Stimulated activated effector memory CD8-positive, alpha-beta T cell treated with anti-CD3 and anti-CD28 coated beads, Interleukin-12 subunit alpha, Interleukin-12 subunit beta, amount 100 ng/mL, for 72 hours (primary cell): ENCODE results near the gene TNIK.

ENCODE experiments used
- ATAC-seq: fragments of 150-1000 bp; cut with Tn5 transposase; 2 replicates; pipeline ENCODE4 v1.10.0; 2021
- DNase-seq, 2 donors: peaks; one replicate each; pipeline ENCODE4 v3.0.0; 2021 to 2022; ENCODE audit warnings: low spot score in 2 of 2
- H3K27ac Mint-ChIP-seq: one replicate; pipeline ENCODE4 v1.8.0; 2022; ENCODE audit warnings: mild to moderate bottlenecking, mixed read lengths
- H3K36me3 Mint-ChIP-seq: one replicate; pipeline ENCODE4 v1.8.0; 2022; ENCODE audit warnings: mild to moderate bottlenecking, mixed read lengths
- H3K4me1 Mint-ChIP-seq: one replicate; pipeline ENCODE4 v1.8.0; 2022; ENCODE audit warnings: mixed read lengths
- H3K4me3 Mint-ChIP-seq: one replicate; pipeline ENCODE4 v1.8.0; 2022; ENCODE audit warnings: mild to moderate bottlenecking, mixed read lengths
- H3K9me3 Mint-ChIP-seq: one replicate; pipeline ENCODE4 v1.8.0; 2022; ENCODE audit warnings: mixed read lengths

Gene TNIK

GRCh38 chr3:171227828-171228227 lies 232.4 kb downstream of the TNIK start:
- Mint-ChIP-seq H3K36me3 (peaks cover 4% of the 10 kb centered on the region), H3K4me3 (no peak overlapping the region), H3K27ac (no peak overlapping the region), H3K9me3 (peaks cover 3% of the 10 kb centered on the region), H3K4me1 (peaks cover 39% of the 10 kb centered on the region)
- DNase-seq (no peak), ATAC-seq (no peak)

GRCh38 chr3:171227359-171227758 lies 232.8 kb downstream of the TNIK start:
- H3K36me3 Mint-ChIP-seq, result peaks cover 6% of the 10 kb centered on the region
- peaks cover 3% of the 10 kb centered on the region for H3K9me3 Mint-ChIP-seq
- peaks cover 37% of the 10 kb centered on the region for H3K4me1 Mint-ChIP-seq
- H3K27ac Mint-ChIP-seq, result no peak overlapping the region
- no peak for ATAC-seq
- no peak overlapping the region for H3K4me3 Mint-ChIP-seq
- no peak for DNase-seq

- no peak for ATAC-seq
- Mint-ChIP-seq H3K4me3 (no peak overlapping the region), H3K4me1 (peaks cover 37% of the 10 kb centered on the region), H3K9me3 (peaks cover 3% of the 10 kb centered on the region), H3K27ac (no peak overlapping the region), H3K36me3 (peaks cover 6% of the 10 kb centered on the region)
- no peak for DNase-seq
These were observed 233.4 kb downstream of the TNIK start for GRCh38 chr3:171226794-171227193.

GRCh38 chr3:171225708-171226107 lies 234.5 kb downstream of the TNIK start:
- no peak for ATAC-seq
- Mint-ChIP-seq H3K4me1 (peaks cover 34% of the 10 kb centered on the region), H3K27ac (peak overlapping the region; percentile 10), H3K4me3 (no peak overlapping the region), H3K36me3 (peaks cover 6% of the 10 kb centered on the region), H3K9me3 (peaks cover 3% of the 10 kb centered on the region)
- no peak for DNase-seq

- H3K4me1 Mint-ChIP-seq, result peaks cover 30% of the 10 kb centered on the region
- peak overlapping the region; percentile 10 for H3K27ac Mint-ChIP-seq
- H3K9me3 Mint-ChIP-seq, result peaks cover 3% of the 10 kb centered on the region
- no peak overlapping the region for H3K4me3 Mint-ChIP-seq
- H3K36me3 Mint-ChIP-seq, result peaks cover 6% of the 10 kb centered on the region
- ATAC-seq, result peak; percentile 95
- DNase-seq, result no peak
These were observed 235.0 kb downstream of the TNIK start for GRCh38 chr3:171225165-171225564.

GRCh38 chr3:171223396-171223795 lies 236.8 kb downstream of the TNIK start:
- ATAC-seq (no peak), DNase-seq (no peak)
- Mint-ChIP-seq H3K36me3 (peaks cover 6% of the 10 kb centered on the region), H3K27ac (no peak overlapping the region), H3K4me3 (no peak overlapping the region), H3K9me3 (peaks cover 3% of the 10 kb centered on the region), H3K4me1 (peaks cover 27% of the 10 kb centered on the region)

GRCh38 chr3:171222995-171223394 lies 237.2 kb downstream of the TNIK start:
- peaks cover 6% of the 10 kb centered on the region for H3K36me3 Mint-ChIP-seq
- DNase-seq, result no peak
- H3K4me3 Mint-ChIP-seq, result no peak overlapping the region
- peaks cover 30% of the 10 kb centered on the region for H3K4me1 Mint-ChIP-seq
- no peak overlapping the region for H3K27ac Mint-ChIP-seq
- no peak for ATAC-seq
- H3K9me3 Mint-ChIP-seq, result peaks cover 3% of the 10 kb centered on the region

GRCh38 chr3:171221597-171221996 lies 238.6 kb downstream of the TNIK start:
- H3K27ac Mint-ChIP-seq, result no peak overlapping the region
- H3K4me1 Mint-ChIP-seq, result peaks cover 39% of the 10 kb centered on the region
- H3K9me3 Mint-ChIP-seq, result peaks cover 3% of the 10 kb centered on the region
- ATAC-seq, result no peak
- H3K4me3 Mint-ChIP-seq, result no peak overlapping the region
- H3K36me3 Mint-ChIP-seq, result peaks cover 6% of the 10 kb centered on the region
- DNase-seq, result no peak

- Mint-ChIP-seq H3K27ac (no peak overlapping the region), H3K4me1 (peaks cover 37% of the 10 kb centered on the region), H3K36me3 (peaks cover 6% of the 10 kb centered on the region), H3K9me3 (peaks cover under 1% of the 10 kb centered on the region), H3K4me3 (no peak overlapping the region)
- no peak for ATAC-seq
- DNase-seq, result no peak
These were observed 239.1 kb downstream of the TNIK start for GRCh38 chr3:171221104-171221503.

- Mint-ChIP-seq H3K27ac (no peak overlapping the region), H3K36me3 (peaks cover 6% of the 10 kb centered on the region), H3K9me3 (no peaks in the 10 kb centered on the region), H3K4me3 (no peak overlapping the region), H3K4me1 (peaks cover 25% of the 10 kb centered on the region)
- no peak for ATAC-seq
- DNase-seq, result no peak
These were observed 240.9 kb downstream of the TNIK start for GRCh38 chr3:171219258-171219657.

- Mint-ChIP-seq H3K36me3 (peaks cover 4% of the 10 kb centered on the region), H3K4me1 (peaks cover 23% of the 10 kb centered on the region), H3K4me3 (no peak overlapping the region), H3K27ac (no peak overlapping the region), H3K9me3 (no peaks in the 10 kb centered on the region)
- DNase-seq (no peak), ATAC-seq (peak; percentile 46)
These were observed 242.1 kb downstream of the TNIK start for GRCh38 chr3:171218069-171218468.

- DNase-seq (no peak), ATAC-seq (no peak)
- Mint-ChIP-seq H3K9me3 (no peaks in the 10 kb centered on the region), H3K4me1 (peaks cover 19% of the 10 kb centered on the region), H3K4me3 (no peak overlapping the region), H3K27ac (no peak overlapping the region), H3K36me3 (peaks cover 18% of the 10 kb centered on the region)
These were observed 246.3 kb downstream of the TNIK start for GRCh38 chr3:171213907-171214306.

GRCh38 chr3:171213178-171213577 lies 247.0 kb downstream of the TNIK start:
- H3K36me3 Mint-ChIP-seq, result peaks cover 18% of the 10 kb centered on the region
- DNase-seq (no peak), ATAC-seq (no peak)
- no peak overlapping the region for H3K27ac Mint-ChIP-seq
- no peak overlapping the region for H3K4me3 Mint-ChIP-seq
- no peaks in the 10 kb centered on the region for H3K9me3 Mint-ChIP-seq
- H3K4me1 Mint-ChIP-seq, result peaks cover 18% of the 10 kb centered on the region

- Mint-ChIP-seq H3K4me1 (peaks cover 13% of the 10 kb centered on the region), H3K4me3 (no peak overlapping the region), H3K27ac (no peak overlapping the region)
These were observed 247.6 kb downstream of the TNIK start for GRCh38 chr3:171212648-171213047.

GRCh38 chr3:171206283-171206682 lies 253.9 kb downstream of the TNIK start:
- Mint-ChIP-seq H3K36me3 (peaks cover 22% of the 10 kb centered on the region), H3K27ac (no peak overlapping the region), H3K4me1 (no peaks in the 10 kb centered on the region), H3K4me3 (no peak overlapping the region), H3K9me3 (no peaks in the 10 kb centered on the region)
- ATAC-seq, result no peak
- no peak for DNase-seq

More at GRCh38 chr3:171212648-171213047, 247.6 kb downstream of the TNIK start:
- DNase-seq, result no peak
- ATAC-seq, result no peak
- Mint-ChIP-seq H3K9me3 (no peaks in the 10 kb centered on the region), H3K36me3 (peaks cover 18% of the 10 kb centered on the region)

GRCh38 chr3:171204942-171205341 lies 255.3 kb downstream of the TNIK start:
- Mint-ChIP-seq H3K4me3 (no peak overlapping the region), H3K36me3 (peaks cover 9% of the 10 kb centered on the region), H3K9me3 (no peaks in the 10 kb centered on the region), H3K4me1 (no peaks in the 10 kb centered on the region), H3K27ac (no peak overlapping the region)
- ATAC-seq (no peak), DNase-seq (no peak)

- ATAC-seq (no peak), DNase-seq (no peak)
- Mint-ChIP-seq H3K9me3 (peaks cover 4% of the 10 kb centered on the region), H3K27ac (no peak overlapping the region), H3K4me1 (peaks cover 10% of the 10 kb centered on the region), H3K4me3 (no peak overlapping the region), H3K36me3 (peaks cover 5% of the 10 kb centered on the region)
These were observed 258.4 kb downstream of the TNIK start for GRCh38 chr3:171201825-171202224.
